K562 (cell line): ENCODE results near the gene IFNAR2. TPM values are rescaled to one million over a fixed set of nuclear protein-coding genes. Genes with fewer than 3 reads are reported as not detected.

ENCODE experiments used
- ATAC-seq: fragments of 200-7000 bp; cut with Tn5 transposase; 3 replicates; pipeline ENCODE4 v1.9.1; 2020; ENCODE audit warnings: moderate library complexity
- BruUV-seq: library from RNA; stranded (reverse); fragments of 400-500 nt; replicated peaks from 2 replicates; lab custom pipeline; 2021; lab: Mats Ljungman, UMichigan
- CTCF ChIA-PET: fragments of 300-600 bp; formaldehyde crosslinking; extraction: SDS; loops from one replicate; lab custom pipeline; 2021; ENCODE audit warnings: low intra/inter-chr PET ratio; lab: Yijun Ruan, JAX
- POLR2A ChIA-PET: fragments of 300-600, 350-650 bp; sonication (Branson Sonifier 250); formaldehyde crosslinking; extraction: SDS; loops from one replicate; lab custom pipeline; 2021; ENCODE audit warnings: antibody characterized with exemption, inconsistent platforms; lab: Yijun Ruan, JAX
- DNase-seq, 4 experiments: peaks; one replicate each; pipeline versions ENCODE4 v3.0.0 to v3.0.0-alpha.2; 2011 to 2018; ENCODE audit warnings: low spot score in 3 of 4, mixed read lengths in 3 of 4; ENCODE audit errors: extremely low read depth in 1 of 4
- FAIRE-seq: peaks from 2 replicates; lab custom pipeline; 2011; peaks lifted over from hg19 to GRCh38; lab: Jason Lieb, UNC
- H2AFZ ChIP-seq: 2 replicates; pipeline ENCODE4 v1.6.0; 2011; ENCODE audit warnings: low read depth, low read length, control low read depth, inconsistent platforms
- H3K27ac ChIP-seq: fragments of 200-600 bp; 3 replicates; pipeline ENCODE4 v1.8.0; 2011; ENCODE audit warnings: low read depth, mild to moderate bottlenecking, control low read depth, inconsistent platforms, low read length, moderate library complexity, mixed read lengths; ENCODE audit errors: extremely low read depth
- H3K27me3 ChIP-seq, 2 experiments: fragments of 300-600 bp in 1 of 2; 2 replicates in 1 of 2; 3 replicates in 1 of 2; pipeline versions ENCODE4 v1.6.0 to v1.8.0; 2011; ENCODE audit warnings: inconsistent platforms in 2 of 2, low read length in 2 of 2, mild to moderate bottlenecking in 1 of 2, mixed read lengths in 1 of 2, moderate library complexity in 1 of 2; ENCODE audit not compliant: control insufficient read depth in 2 of 2, insufficient read depth in 2 of 2
- H3K36me3 ChIP-seq: fragments of 300-600 bp; 3 replicates; pipeline ENCODE4 v1.8.0; 2011; ENCODE audit warnings: mild to moderate bottlenecking, low read length, inconsistent platforms; ENCODE audit not compliant: control insufficient read depth, insufficient read depth
- H3K4me1 ChIP-seq, 2 experiments: fragments of 200-600 bp in 1 of 2; replicated peaks in 1 of 2; 2 replicates in 1 of 2; 3 replicates in 1 of 2; pipeline versions ENCODE4 v1.5.1 to v1.8.0; 2011; ENCODE audit warnings: inconsistent platforms in 2 of 2, low read length in 2 of 2, mild to moderate bottlenecking in 1 of 2, mixed read lengths in 1 of 2, moderate library complexity in 1 of 2; ENCODE audit not compliant: control insufficient read depth in 2 of 2, insufficient read depth in 2 of 2
- H3K4me2 ChIP-seq: 2 replicates; pipeline ENCODE4 v1.6.1; 2011; ENCODE audit warnings: low read length, control low read depth, inconsistent platforms, mixed read lengths; ENCODE audit not compliant: insufficient read depth
- H3K4me3 ChIP-seq: fragments of 200-600 bp; sonication (generic), shearing (Covaris generic); 2 replicates; pipeline ENCODE4 v1.5.1; 2016; ENCODE audit warnings: control low read depth, inconsistent platforms
- H3K79me2 ChIP-seq: fragments of 200-600 bp; 3 replicates; pipeline ENCODE4 v1.8.0; 2011; ENCODE audit warnings: low read length, inconsistent platforms; ENCODE audit not compliant: control insufficient read depth, insufficient read depth
- H3K9ac ChIP-seq, 2 experiments: 2 replicates each; pipeline versions ENCODE4 v1.6.0 to v1.6.1; 2011; ENCODE audit warnings: low read depth in 2 of 2, low read length in 2 of 2, control low read depth in 1 of 2, inconsistent platforms in 1 of 2, mild to moderate bottlenecking in 1 of 2, mixed read lengths in 1 of 2; ENCODE audit not compliant: insufficient read depth in 1 of 2
- H3K9me1 ChIP-seq: one replicate; pipeline ENCODE4 v1.6.0; 2011; ENCODE audit warnings: inconsistent platforms, mild to moderate bottlenecking, low read length, moderate library complexity; ENCODE audit not compliant: control insufficient read depth, insufficient read depth
- H3K9me3 ChIP-seq: replicated peaks from 2 replicates; pipeline ENCODE4 v1.5.1; 2011; ENCODE audit warnings: low read depth, low read length, inconsistent platforms; ENCODE audit not compliant: control insufficient read depth, insufficient read depth
- H4K20me1 ChIP-seq: replicated peaks from 2 replicates; pipeline ENCODE4 v1.6.1; 2011; ENCODE audit warnings: low read length, inconsistent platforms, mixed read lengths; ENCODE audit not compliant: control insufficient read depth, insufficient read depth
- ARID3B ChIP-seq: fragments of 250-450 bp; sonication (Bioruptor Pico); IDR thresholded peaks from 2 replicates; pipeline ENCODE4 v1.4.0; 2020; ENCODE audit warnings: borderline replicate concordance
- LARP7 ChIP-seq: fragments of 450-650 bp; IDR thresholded peaks from 2 replicates; pipeline ENCODE4 v1.6.1; 2016
- MLLT1 ChIP-seq, 2 experiments: fragments of 450-650 bp; IDR thresholded peaks; 2 replicates each; pipeline ENCODE4 v1.6.1; 2016
- TSC22D4 ChIP-seq: fragments of 450-650 bp; IDR thresholded peaks from 2 replicates; pipeline ENCODE4 v1.6.1; 2016; ENCODE audit warnings: missing genetic modification characterization, missing biosample characterization, control low read depth
- ZNF316 ChIP-seq: fragments of 450-650 bp; IDR thresholded peaks from 2 replicates; pipeline ENCODE4 v1.6.1; 2016
- ZNF717 ChIP-seq: fragments of 250-450 bp; sonication (Bioruptor Pico); IDR thresholded peaks from 2 replicates; pipeline ENCODE4 v1.5.0; 2021
- WGBS: fragments of 100-300 bp; shearing (Covaris generic); methylation state at CpG from one replicate; pipeline ENCODE4 v1.1.6; 2016; ENCODE audit warnings: low coverage, mixed read lengths; ENCODE audit not compliant: insufficient coverage; ENCODE audit errors: missing lambda C conversion rate; 5-methylcytosine and 5-hydroxymethylcytosine counted together
- in situ Hi-C: fragments of 300-500 bp; cut with MboI; formaldehyde crosslinking; loops from 4 replicates; pipeline ENCODE4 v1.15.0; 2018; ENCODE audit warnings: inconsistent platforms, mixed read lengths
- intact Hi-C: fragments of 100-400 bp; cut with micrococcal nuclease; formaldehyde crosslinking; loops from 2 replicates; pipeline ENCODE4 v1.14.2; 2022
- polyA plus RNA-seq, 8 experiments: library from polyadenylated mRNA; depleted of rRNA in 4 of 8; stranded (reverse) in 5 of 8; unstranded in 3 of 8; fragments of >200 nt; fragmentation: Nextera tagmentation in 2 of 8; fragmentation: Illumina TruSeq in 1 of 8; extraction: Ambion mirVana in 2 of 8; extraction: Trizol in 1 of 8; gene quantifications; 2 replicates each; pipeline versions ENCODE4 v1.2.1 to v1.2.3, GENCODE V29; 2011 to 2014; ENCODE audit warnings: inconsistent platforms in 1 of 8, missing spikeins in 1 of 8
- total RNA-seq, 7 experiments: library from RNA; depleted of rRNA in 6 of 7; stranded (reverse); fragments of >200 nt in 6 of 7; fragmentation: Illumina TruSeq in 2 of 7; extraction: Trizol in 2 of 7; gene quantifications; 2 replicates each; pipeline versions ENCODE4 v1.2.1 to v1.2.3, GENCODE V29; 2011 to 2021; ENCODE audit warnings: low replicate concordance in 1 of 7
- TF ChIP-seq, protein P1 (sequence below): IDR thresholded peaks from 2 replicates; pipeline ENCODE4 v1.6.1; 2016; ENCODE audit warnings: missing genetic modification characterization, missing compliant biosample characterization

The IFNAR2 gene
- total and polyA plus RNA-seq, 9 of the 15 experiments (the other 6 are each of a cell fraction or from before 2014, with no cell fraction given) = 1.7 to 48.3 (median 8.4) TPM

DNA sequence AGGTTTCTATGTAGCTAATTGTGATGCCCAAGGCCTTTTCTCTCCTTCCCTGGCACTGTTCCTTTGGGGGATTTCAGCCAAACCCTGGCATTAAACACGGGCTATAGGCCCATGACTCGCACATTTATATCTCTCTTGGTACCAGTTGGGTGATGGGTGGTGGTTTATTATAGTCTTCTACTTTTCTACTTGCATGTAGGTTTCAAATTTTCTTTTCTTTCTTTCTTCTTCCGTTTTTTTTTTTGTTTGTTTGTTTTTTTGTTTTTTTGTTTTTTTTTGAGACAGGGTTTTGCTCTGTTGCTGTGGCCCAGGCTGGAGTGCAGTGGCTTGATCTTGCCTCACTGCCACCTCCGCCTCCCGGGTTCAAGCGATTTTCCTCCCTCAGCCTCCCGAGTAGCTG is 37.5 kb downstream of the IFNAR2 start:
- Histone ChIP-seq H3K4me2 (peak overlapping the region; percentile 89), H3K27ac (peak overlapping the region; percentile 71), H3K36me3 (peaks cover 24% of the 10 kb centered on the region; the same call in 1 of the 3 replicates), H3K4me3 (peak overlapping the region; percentile 93), H3K9ac (peak overlapping the region; percentile 74 to 94; a peak in 3 of 4 replicates), H3K9me1 (no peaks in the 10 kb centered on the region), H3K79me2 (peaks cover 10% of the 10 kb centered on the region), H3K4me1 (peaks cover 5 to 17% of the 10 kb centered on the region in 2 experiments; a peak in 4 of 5 replicates), H4K20me1 (peaks cover 5% of the 10 kb centered on the region; the same call in 1 of the 2 replicates), H3K27me3 (no peaks in the 10 kb centered on the region), H2AFZ (peak overlapping the region; percentile 96), H3K9me3 (no peaks in the 10 kb centered on the region)
- no TSS peak for BruUV-seq
- in situ Hi-C loops = no loop called here
- intact Hi-C loops = loop anchor here (5.0 kb wide), 2 partner anchors 70 to 95 kb away; no protein-coding TSS in a partner anchor
- ChIA-PET CTCF (no interaction called here), POLR2A (interaction anchor here (1.4 to 3.3 kb wide), 2 partner anchors 19 to 41 kb away, joined by 3 to 13 read pairs; no protein-coding TSS in a partner anchor)
- 0 out of 2 replicates have a peak, but pooled peaks have one; percentile 5 for TF ChIP-seq ZNF316
- no peak for TF ChIP-seq ZNF717 (CRISPR knock-in tag)
- TF ChIP-seq, protein P1, sequence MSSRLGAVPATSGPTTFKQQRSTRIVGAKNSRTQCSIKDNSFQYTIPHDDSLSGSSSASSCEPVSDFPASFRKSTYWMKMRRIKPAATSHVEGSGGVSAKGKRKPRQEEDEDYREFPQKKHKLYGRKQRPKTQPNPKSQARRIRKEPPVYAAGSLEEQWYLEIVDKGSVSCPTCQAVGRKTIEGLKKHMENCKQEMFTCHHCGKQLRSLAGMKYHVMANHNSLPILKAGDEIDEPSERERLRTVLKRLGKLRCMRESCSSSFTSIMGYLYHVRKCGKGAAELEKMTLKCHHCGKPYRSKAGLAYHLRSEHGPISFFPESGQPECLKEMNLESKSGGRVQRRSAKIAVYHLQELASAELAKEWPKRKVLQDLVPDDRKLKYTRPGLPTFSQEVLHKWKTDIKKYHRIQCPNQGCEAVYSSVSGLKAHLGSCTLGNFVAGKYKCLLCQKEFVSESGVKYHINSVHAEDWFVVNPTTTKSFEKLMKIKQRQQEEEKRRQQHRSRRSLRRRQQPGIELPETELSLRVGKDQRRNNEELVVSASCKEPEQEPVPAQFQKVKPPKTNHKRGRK (tag) = peak; percentile 68
- TF ChIP-seq TSC22D4 = no peak
- TF ChIP-seq ARID3B = no peak
- TF ChIP-seq LARP7 = 0 out of 2 replicates have a peak, but pooled peaks have one; percentile 55
- 0 out of 4 replicates have a peak, but pooled peaks of 1 of the 2 experiments have one; percentile 28 for TF ChIP-seq MLLT1 (IDR thresholded peaks at IDR 0.05)
- WGBS = 37% methylated on average over 6 of the region's 7 CpGs
- FAIRE-seq = no peak
- no peak for DNase-seq
- no peak for ATAC-seq
